ENCODE results near the gene TSPAN9. TPM values are rescaled to one million over a fixed set of nuclear protein-coding genes. Genes with fewer than 3 reads are reported as not detected.

Gene TSPAN9
- total RNA-seq, 3 donors from 2014 or later, result 0.68 to 1.4 (median 0.95) TPM

DNA sequence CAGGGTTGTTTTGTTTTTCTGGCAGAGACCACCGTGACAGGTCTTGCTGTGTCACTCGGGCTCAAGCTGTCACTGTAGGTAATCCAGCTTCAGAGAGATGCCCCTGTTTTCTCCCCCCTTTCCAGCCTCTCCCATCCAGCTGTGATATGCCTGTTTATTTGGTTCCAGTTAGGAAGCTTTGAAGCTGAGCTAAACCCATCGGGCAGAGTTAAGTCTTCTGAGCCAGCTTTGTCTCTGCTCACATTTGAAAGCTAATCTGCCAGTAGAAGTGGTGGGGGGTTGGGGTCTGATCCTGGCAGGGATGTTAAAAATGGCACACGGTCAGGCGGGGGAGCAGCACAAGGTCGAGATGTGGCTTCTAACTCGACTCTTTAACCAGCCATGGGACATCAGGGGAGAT, 130.0 kb downstream of the TSPAN9 start:
- H3K9me3 Mint-ChIP-seq, result no peaks in the 10 kb centered on the region
- no peak for DNase-seq
- H3K27me3 Mint-ChIP-seq (ENCODE audit: low read depth), result peaks cover 16% of the 10 kb centered on the region
- no peaks in the 10 kb centered on the region for H3K4me1 Mint-ChIP-seq (ENCODE audit: low read depth)
- H3K4me3 Mint-ChIP-seq, result no peak overlapping the region
- no peak for ATAC-seq
- H3K36me3 Mint-ChIP-seq (ENCODE audit: insufficient read depth), result no peaks in the 10 kb centered on the region

DNA sequence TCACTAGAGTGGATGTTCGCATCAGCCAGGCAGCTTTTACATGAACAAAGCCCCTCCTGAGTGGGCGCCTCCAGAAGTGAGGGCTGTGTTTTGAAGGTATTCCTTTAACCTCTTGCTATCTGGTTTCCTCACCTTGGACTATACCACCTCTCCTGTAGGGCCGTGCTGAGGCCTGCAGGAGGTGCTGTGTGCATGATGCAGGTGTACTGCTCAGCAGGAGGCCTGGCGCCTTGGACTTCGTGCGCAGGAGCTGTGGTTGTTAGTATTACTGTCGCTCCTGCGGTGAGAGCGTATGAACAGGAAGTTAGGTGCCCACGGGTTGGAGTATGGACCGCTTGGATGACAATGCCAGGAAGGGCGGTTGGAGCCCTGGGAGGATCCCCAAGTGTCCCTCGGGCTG, 130.7 kb downstream of the TSPAN9 start:
- Mint-ChIP-seq H3K4me1 (ENCODE audit: low read depth) (no peaks in the 10 kb centered on the region), H3K4me3 (no peak overlapping the region), H3K36me3 (ENCODE audit: insufficient read depth) (no peaks in the 10 kb centered on the region), H3K27me3 (ENCODE audit: low read depth) (peaks cover 9% of the 10 kb centered on the region), H3K9me3 (no peaks in the 10 kb centered on the region)
- ATAC-seq, result no peak
- no peak for DNase-seq

- DNase-seq (no peak), ATAC-seq (no peak)
- Mint-ChIP-seq H3K9me3 (no peaks in the 10 kb centered on the region), H3K36me3 (ENCODE audit: insufficient read depth) (no peaks in the 10 kb centered on the region), H3K4me1 (ENCODE audit: low read depth) (no peaks in the 10 kb centered on the region), H3K27me3 (ENCODE audit: low read depth) (no peaks in the 10 kb centered on the region), H3K4me3 (no peak overlapping the region)
Measured at GRCh38 chr12:3213188-3213587, 136.0 kb downstream of the TSPAN9 start.

- Mint-ChIP-seq H3K9me3 (no peaks in the 10 kb centered on the region), H3K27me3 (ENCODE audit: low read depth) (peaks cover 2% of the 10 kb centered on the region), H3K4me3 (no peak overlapping the region), H3K4me1 (ENCODE audit: low read depth) (no peaks in the 10 kb centered on the region), H3K36me3 (ENCODE audit: insufficient read depth) (no peaks in the 10 kb centered on the region)
- DNase-seq (no peak), ATAC-seq (no peak)
Measured at GRCh38 chr12:3213768-3214167, 136.6 kb downstream of the TSPAN9 start.

DNA sequence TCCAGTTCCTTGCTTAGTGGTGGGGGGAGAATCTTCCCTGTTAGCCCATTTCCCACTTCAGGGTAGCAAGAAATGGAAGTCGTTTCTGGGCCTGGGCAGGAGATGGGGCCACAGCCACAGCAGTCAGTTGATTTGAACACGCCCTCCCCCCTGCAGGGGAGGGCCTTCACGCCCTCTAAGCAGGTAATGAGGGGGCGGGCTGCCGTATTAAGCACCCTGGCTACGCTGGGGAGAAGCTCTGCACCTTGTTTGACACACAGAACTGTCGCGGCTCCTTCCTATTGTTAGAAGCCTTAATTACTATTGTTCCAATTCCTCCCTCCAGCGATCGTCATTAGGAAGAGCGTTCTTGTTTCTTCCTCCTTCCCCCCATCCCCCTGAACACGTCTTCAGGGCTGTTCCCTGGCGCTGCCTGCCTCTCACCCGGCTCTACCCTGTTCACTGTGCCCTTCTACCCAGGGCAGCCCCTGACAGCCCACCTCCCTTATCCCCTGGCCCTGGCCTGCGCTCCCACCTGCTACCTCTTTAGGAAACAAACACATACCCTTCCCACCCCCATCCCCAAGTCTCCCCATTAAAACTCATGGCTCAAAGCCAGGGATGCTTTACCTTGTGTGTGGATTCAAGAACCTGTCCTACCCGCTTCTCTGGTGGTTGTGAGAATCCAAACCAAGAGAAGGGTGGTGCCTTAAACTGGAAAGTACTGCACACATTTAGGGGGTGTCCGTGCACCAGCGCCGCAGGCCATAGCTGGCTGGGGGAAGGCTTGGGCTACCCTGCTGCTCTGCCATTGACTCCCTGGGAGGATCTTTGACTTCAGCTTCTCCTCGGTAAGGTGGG, 137.6 kb downstream of the TSPAN9 start:
- no peaks in the 10 kb centered on the region for H3K4me1 Mint-ChIP-seq (ENCODE audit: low read depth)
- ATAC-seq, result no peak
- peaks cover 2% of the 10 kb centered on the region for H3K27me3 Mint-ChIP-seq (ENCODE audit: low read depth)
- H3K4me3 Mint-ChIP-seq, result no peak overlapping the region
- H3K36me3 Mint-ChIP-seq (ENCODE audit: insufficient read depth), result no peaks in the 10 kb centered on the region
- no peak for DNase-seq
- no peaks in the 10 kb centered on the region for H3K9me3 Mint-ChIP-seq

DNA sequence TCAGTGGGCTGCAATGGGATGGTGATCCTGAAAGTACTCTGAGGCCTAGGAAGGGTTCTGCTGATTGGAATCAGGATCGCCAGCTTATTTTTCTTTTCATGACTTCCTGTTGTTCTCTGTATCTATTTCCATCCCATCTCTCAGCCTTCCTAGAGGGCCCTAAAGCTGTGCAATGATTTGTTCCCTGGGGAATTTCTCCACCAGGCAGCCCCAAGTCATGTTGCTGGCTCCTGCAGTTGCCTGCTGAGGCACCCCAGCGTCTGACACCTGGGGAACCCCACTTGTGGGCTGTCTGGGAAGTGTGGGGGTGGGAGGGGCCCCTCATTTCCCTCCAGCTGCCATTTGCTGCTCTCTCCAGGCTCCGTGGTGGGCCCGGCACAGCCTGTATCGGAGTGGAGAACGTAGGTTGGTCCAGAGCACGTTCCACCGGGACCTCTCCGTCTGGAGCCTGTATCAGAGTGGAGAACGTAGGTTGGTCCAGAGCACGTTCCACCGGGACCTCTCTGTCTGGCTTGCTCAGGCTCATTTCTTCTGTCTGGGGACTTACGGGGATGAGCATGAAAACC, 138.3 kb downstream of the TSPAN9 start:
- DNase-seq (no peak), ATAC-seq (no peak)
- Mint-ChIP-seq H3K36me3 (ENCODE audit: insufficient read depth) (no peaks in the 10 kb centered on the region), H3K9me3 (no peaks in the 10 kb centered on the region), H3K4me3 (no peak overlapping the region), H3K4me1 (ENCODE audit: low read depth) (no peaks in the 10 kb centered on the region), H3K27me3 (ENCODE audit: low read depth) (peaks cover 2% of the 10 kb centered on the region)

- H3K4me1 Mint-ChIP-seq (ENCODE audit: low read depth), result no peaks in the 10 kb centered on the region
- H3K27me3 Mint-ChIP-seq (ENCODE audit: low read depth), result peaks cover 2% of the 10 kb centered on the region
- H3K36me3 Mint-ChIP-seq (ENCODE audit: insufficient read depth), result no peaks in the 10 kb centered on the region
- no peak for DNase-seq
- ATAC-seq, result no peak
- no peaks in the 10 kb centered on the region for H3K9me3 Mint-ChIP-seq
- H3K4me3 Mint-ChIP-seq, result no peak overlapping the region
Measured at GRCh38 chr12:3216097-3216496, 138.9 kb downstream of the TSPAN9 start.

DNA sequence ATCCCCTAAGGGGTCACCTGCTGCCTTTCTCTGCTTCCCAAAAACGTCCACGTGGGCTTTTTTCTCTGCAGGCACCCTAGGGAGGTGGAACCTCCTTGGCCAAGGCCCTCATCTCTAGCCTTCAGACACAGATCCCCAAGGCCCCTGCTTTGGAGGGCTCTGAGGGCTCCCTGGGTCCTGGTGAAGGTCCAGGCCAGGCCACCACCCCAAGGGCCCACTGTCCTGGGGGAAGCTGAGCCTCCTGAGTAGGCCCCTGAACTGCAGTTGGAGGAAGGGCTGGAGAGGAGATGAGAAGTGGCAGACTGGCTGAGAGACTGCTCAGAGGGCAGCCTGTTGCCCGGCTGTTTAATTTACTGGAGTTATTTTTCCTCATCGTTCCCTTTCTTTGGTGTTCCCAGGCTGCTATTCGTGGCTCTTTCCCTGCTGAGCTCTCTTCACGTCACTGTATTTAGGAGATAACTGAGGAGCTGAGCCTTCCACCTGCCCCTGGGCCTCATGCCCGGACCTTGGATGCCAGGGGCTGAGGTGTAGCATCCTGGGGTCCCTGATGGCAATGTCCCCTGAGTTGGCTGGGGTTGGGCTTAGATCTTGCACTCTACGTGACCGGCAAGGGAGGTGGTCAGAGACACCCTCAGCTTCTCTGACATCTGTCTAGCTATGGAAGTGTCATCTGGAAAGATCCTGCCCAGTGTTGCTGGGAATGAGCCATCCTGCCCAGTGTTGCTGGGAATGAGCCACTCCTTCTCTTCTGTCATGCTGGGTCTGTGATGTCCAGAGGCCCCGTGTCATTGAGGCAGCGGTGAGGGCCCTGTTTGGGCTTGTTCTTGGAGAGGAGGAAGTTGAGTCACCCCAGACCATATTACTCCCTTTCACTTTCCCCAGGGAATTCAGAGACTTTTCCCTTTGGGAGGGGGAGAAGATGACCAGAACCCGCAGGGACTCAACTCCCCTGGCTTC, 139.8 kb downstream of the TSPAN9 start:
- Mint-ChIP-seq H3K36me3 (ENCODE audit: insufficient read depth) (no peaks in the 10 kb centered on the region), H3K4me3 (no peak overlapping the region), H3K4me1 (ENCODE audit: low read depth) (no peaks in the 10 kb centered on the region), H3K9me3 (no peaks in the 10 kb centered on the region), H3K27me3 (ENCODE audit: low read depth) (peaks cover 2% of the 10 kb centered on the region)
- ATAC-seq, result no peak
- DNase-seq, result no peak

DNA sequence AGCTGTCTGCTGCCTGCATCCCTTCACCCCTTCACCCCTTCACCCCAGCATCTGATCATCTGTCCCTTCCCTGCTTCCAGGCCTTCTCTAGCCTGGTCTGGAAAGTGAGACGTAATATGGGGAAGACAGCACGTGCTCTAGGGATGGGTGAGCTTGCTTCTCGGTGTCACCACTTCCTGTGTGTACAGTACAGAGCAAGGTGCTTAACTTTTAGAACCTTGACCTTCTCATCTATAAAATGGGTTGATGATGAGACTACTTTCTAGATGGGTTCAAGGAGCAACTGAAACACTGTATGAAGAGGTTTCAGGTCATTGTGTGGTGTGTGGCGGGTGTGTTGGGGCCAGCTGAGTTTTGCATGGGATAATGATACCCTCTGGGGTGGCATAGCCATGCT, 140.5 kb downstream of the TSPAN9 start:
- H3K4me1 Mint-ChIP-seq (ENCODE audit: low read depth), result no peaks in the 10 kb centered on the region
- no peaks in the 10 kb centered on the region for H3K36me3 Mint-ChIP-seq (ENCODE audit: insufficient read depth)
- H3K27me3 Mint-ChIP-seq (ENCODE audit: low read depth), result peaks cover 2% of the 10 kb centered on the region
- ATAC-seq (no peak), DNase-seq (no peak)
- H3K4me3 Mint-ChIP-seq, result no peak overlapping the region
- no peaks in the 10 kb centered on the region for H3K9me3 Mint-ChIP-seq

DNA sequence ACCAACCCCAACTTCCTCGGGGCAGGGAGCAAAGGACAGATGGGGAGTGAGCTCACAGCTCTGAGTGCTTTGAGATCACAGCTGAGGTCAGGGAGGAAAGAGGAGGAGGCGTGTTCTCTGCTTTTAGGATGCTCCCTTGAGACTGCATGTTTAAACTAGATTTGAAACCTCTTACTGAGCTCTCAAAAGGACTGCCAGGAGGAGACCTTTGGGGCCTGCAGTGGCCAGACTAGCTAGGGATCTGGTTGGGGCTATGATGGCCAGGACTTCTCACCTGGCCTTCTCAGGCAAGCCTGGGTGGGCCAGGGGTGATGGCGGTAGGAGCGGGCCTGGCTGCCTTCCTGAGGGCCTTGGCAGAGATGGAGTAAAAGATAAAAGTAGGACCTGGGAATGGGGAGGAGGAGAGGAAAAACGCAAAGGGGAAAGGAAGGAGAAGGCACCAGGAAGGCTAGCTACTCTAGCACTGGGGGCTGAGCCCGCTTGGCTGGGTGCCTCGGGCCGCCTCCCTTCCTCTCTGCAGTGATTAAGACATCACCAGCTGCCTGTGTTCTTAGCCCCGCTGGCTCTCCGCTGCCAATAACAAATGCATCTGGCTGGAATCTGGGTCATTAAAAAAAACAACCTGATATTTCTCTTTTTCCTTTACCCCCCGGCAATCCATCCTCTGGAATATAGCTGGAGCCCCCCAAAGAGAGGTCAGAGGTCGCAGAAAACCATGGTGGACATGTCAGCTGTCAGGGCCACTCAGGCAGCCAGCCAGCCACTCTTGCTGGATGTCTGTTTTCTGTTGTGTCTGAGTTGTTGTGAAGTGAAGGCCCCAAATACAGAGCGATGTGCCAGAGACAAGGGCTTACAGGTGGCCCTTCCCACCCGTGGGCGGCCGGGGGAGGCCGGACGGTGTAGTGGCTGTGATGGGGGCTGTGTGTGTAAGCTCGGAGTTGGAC, 141.3 kb downstream of the TSPAN9 start:
- ATAC-seq (no peak), DNase-seq (no peak)
- Mint-ChIP-seq H3K9me3 (no peaks in the 10 kb centered on the region), H3K4me1 (ENCODE audit: low read depth) (no peaks in the 10 kb centered on the region), H3K4me3 (no peak overlapping the region), H3K36me3 (ENCODE audit: insufficient read depth) (no peaks in the 10 kb centered on the region), H3K27me3 (ENCODE audit: low read depth) (peaks cover 2% of the 10 kb centered on the region)

DNA sequence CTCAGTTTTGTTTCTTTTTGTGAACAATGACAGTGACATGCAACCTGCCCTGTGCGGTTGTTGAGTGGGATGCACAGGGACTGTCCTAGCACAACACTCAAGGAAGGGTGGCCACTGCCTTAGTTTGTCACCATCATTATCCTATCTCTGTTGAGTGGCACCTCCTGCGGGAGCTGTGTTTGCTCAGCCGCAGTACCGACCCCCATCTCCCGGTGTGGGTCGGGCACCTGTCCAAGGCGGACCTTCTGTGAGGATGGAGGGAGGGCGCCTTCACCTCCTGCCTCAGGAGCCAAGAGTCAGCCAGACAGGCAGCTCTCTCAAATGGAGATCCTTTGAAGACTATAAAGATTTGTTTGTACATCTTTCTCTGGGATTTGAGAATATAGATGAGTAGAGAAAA, 142.1 kb downstream of the TSPAN9 start:
- Mint-ChIP-seq H3K9me3 (no peaks in the 10 kb centered on the region), H3K36me3 (ENCODE audit: insufficient read depth) (no peaks in the 10 kb centered on the region), H3K4me3 (no peak overlapping the region), H3K27me3 (ENCODE audit: low read depth) (peaks cover 2% of the 10 kb centered on the region), H3K4me1 (ENCODE audit: low read depth) (no peaks in the 10 kb centered on the region)
- ATAC-seq, result no peak
- DNase-seq, result no peak

DNA sequence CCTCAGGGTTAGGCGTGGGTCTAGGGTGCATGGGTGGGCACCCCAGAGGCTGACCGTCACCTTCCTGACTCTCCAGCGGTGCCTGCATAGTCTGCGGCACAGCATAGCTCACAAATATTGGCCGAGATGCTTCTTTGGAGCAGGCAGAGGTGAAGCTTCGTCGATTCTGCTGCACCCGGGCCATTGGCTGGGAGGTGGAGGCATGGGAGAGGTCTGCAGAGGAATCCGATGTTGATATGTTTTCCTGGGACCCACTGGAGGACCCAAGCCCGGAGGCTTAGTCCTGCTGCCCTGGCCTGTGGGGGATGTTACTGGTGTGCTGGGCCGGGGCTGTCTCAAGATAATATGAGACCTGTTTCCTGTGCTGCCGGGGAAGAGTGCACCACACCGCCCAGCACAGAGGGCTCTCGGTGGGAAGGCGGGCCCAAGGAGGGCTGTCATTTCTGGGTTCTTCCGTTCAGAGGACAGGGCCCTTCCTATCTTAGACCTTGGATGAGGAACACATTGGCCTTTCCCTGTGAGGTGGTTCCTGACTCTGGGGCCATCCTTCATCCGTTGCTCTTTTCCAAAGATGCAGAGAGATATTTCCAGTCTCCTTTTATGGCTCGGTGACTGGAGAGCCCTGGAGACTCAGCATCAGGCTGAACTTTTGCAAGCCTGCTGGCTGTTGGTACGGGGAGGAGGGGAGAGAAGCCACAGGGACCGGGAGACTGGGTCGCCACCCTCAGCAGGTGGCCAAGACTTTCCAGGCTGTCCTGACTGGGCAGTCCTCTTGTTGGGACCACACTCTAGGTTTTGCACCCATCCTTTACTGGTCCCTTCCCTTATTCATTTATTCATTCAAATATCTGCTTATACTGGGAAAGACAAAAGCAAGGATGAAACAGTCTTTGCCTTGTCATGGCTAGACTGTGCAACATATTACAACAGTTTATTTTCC, 143.5 kb downstream of the TSPAN9 start:
- H3K36me3 Mint-ChIP-seq (ENCODE audit: insufficient read depth), result no peaks in the 10 kb centered on the region
- H3K27me3 Mint-ChIP-seq (ENCODE audit: low read depth), result peaks cover 2% of the 10 kb centered on the region
- H3K4me3 Mint-ChIP-seq, result no peak overlapping the region
- DNase-seq, result no peak
- H3K9me3 Mint-ChIP-seq, result no peaks in the 10 kb centered on the region
- no peaks in the 10 kb centered on the region for H3K4me1 Mint-ChIP-seq (ENCODE audit: low read depth)
- ATAC-seq, result no peak

GRCh38 chr12:3222306-3222705, 145.1 kb downstream of the TSPAN9 start:
- no peaks in the 10 kb centered on the region for H3K9me3 Mint-ChIP-seq
- H3K27me3 Mint-ChIP-seq (ENCODE audit: low read depth), result peaks cover 2% of the 10 kb centered on the region
- H3K4me1 Mint-ChIP-seq (ENCODE audit: low read depth), result no peaks in the 10 kb centered on the region
- H3K4me3 Mint-ChIP-seq, result no peak overlapping the region
- DNase-seq (no peak), ATAC-seq (no peak)
- H3K36me3 Mint-ChIP-seq (ENCODE audit: insufficient read depth), result no peaks in the 10 kb centered on the region

All from activated T-cell treated with anti-CD3 and anti-CD28 coated beads, Interleukin-2, amount 50 U/mL, for 4 hours (primary cell).